ENCODE results near the gene JUN. TPM values are rescaled to one million over a fixed set of nuclear protein-coding genes. Genes with fewer than 3 reads are reported as not detected.

JUN gene
- total and polyA plus RNA-seq, 2 donors (not counting 3 experiments of a cell fraction or from before 2014, with no cell fraction given), result 88.3 to 89.3 TPM

- ChIA-PET CTCF (interaction anchor here (0.7 to 2.0 kb wide), 4 partner anchors 11 to 263 kb away, joined by 3 to 11 read pairs (median 4); no protein-coding TSS in a partner anchor), POLR2A (interaction anchor here (0.6 to 1.9 kb wide), 7 partner anchors 14 to 488 kb away, joined by 3 to 20 read pairs (median 4); partner anchors contain the start of gene JUN)
- TF ChIP-seq, protein P1, sequence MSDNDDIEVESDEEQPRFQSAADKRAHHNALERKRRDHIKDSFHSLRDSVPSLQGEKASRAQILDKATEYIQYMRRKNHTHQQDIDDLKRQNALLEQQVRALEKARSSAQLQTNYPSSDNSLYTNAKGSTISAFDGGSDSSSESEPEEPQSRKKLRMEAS (IDR thresholded peaks at IDR 0.05; ENCODE audit: insufficient read depth, insufficient read length), result no peak
- TF ChIP-seq FOS (IDR thresholded peaks at IDR 0.05; ENCODE audit: borderline replicate concordance, insufficient read depth, low read length), result no peak
- TF ChIP-seq EZH2 (IDR thresholded peaks at IDR 0.05; ENCODE audit: borderline replicate concordance, low read depth, low read length, severe bottlenecking), result no peak
- TF ChIP-seq POLR2AphosphoS5 (IDR thresholded peaks at IDR 0.05; ENCODE audit: insufficient read depth, low read depth, low read length), result no peak
- no peak for TF ChIP-seq MYC (IDR thresholded peaks at IDR 0.05; ENCODE audit: low read depth, low read length)
- no peak for TF ChIP-seq JUN (IDR thresholded peaks at IDR 0.05; ENCODE audit: borderline replicate concordance, insufficient read depth, insufficient read length, low read depth)
- TF ChIP-seq, protein P2, sequence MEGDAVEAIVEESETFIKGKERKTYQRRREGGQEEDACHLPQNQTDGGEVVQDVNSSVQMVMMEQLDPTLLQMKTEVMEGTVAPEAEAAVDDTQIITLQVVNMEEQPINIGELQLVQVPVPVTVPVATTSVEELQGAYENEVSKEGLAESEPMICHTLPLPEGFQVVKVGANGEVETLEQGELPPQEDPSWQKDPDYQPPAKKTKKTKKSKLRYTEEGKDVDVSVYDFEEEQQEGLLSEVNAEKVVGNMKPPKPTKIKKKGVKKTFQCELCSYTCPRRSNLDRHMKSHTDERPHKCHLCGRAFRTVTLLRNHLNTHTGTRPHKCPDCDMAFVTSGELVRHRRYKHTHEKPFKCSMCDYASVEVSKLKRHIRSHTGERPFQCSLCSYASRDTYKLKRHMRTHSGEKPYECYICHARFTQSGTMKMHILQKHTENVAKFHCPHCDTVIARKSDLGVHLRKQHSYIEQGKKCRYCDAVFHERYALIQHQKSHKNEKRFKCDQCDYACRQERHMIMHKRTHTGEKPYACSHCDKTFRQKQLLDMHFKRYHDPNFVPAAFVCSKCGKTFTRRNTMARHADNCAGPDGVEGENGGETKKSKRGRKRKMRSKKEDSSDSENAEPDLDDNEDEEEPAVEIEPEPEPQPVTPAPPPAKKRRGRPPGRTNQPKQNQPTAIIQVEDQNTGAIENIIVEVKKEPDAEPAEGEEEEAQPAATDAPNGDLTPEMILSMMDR (IDR thresholded peaks at IDR 0.05; ENCODE audit: extremely low read depth in 1 of 2, insufficient read depth in 1 of 2, low read depth in 1 of 2, low read length in 2 of 2), result no peak
- TF ChIP-seq POLR2A (IDR thresholded peaks at IDR 0.05; ENCODE audit: low read depth, low read length), result no peak
- no peak for TF ChIP-seq GATA2 (IDR thresholded peaks at IDR 0.05; ENCODE audit: insufficient read depth, insufficient read length, low read depth, low read length)
- Histone ChIP-seq H3K79me2 (ENCODE audit: control insufficient read depth, insufficient read depth, low read length) (no peaks in the 10 kb centered on the region), H3K9ac (replicated peaks; ENCODE audit: extremely low read depth, insufficient read depth, low read length) (peak overlapping the region; percentile 95), H3K4me1 (ENCODE audit: control insufficient read depth, extremely low read depth, insufficient read depth, low read length) (peaks cover 59% of the 10 kb centered on the region), H3K9me3 (replicated peaks; ENCODE audit: control insufficient read depth, insufficient read depth, low read length) (no peaks in the 10 kb centered on the region), H4K20me1 (replicated peaks; ENCODE audit: control insufficient read depth, extremely low read depth, insufficient read depth, low read length) (no peaks in the 10 kb centered on the region), H3K27ac (ENCODE audit: insufficient read depth, low read depth, low read length) (peak overlapping the region; percentile 100), H3K36me3 (ENCODE audit: control insufficient read depth in 2 of 2, extremely low read depth in 1 of 2, insufficient read depth in 2 of 2, low read length in 2 of 2) (no peaks in the 10 kb centered on the region), H3K9me1 (replicated peaks; ENCODE audit: control insufficient read depth, extremely low read depth, insufficient read depth, low read length) (no peaks in the 10 kb centered on the region), H3K27me3 (ENCODE audit: control insufficient read depth in 2 of 2, insufficient read depth in 2 of 2, low read length in 2 of 2) (no peaks in the 10 kb centered on the region), H2AFZ (ENCODE audit: low read depth, low read length) (no peak overlapping the region), H3K4me3 (replicated peaks in 1 of 3; ENCODE audit: insufficient read depth in 1 of 3, low read depth in 1 of 3, low read length in 3 of 3) (no peak overlapping the region), H3K4me2 (ENCODE audit: insufficient read depth, low read length) (peak overlapping the region; percentile 76)
- no TSS peak for BruUV-seq (replicated peaks)
- DNase-seq (ENCODE audit: low read depth, low spot score) (no peak), FAIRE-seq (peak; percentile 15)
- dilution Hi-C loops (cut with MboI; ENCODE audit: extremely low pct_ligation_motif_present, low sequenced_read_pairs), result no loop called here
- intact Hi-C loops (cut with micrococcal nuclease), result loop anchor here (1.0 to 2.0 kb wide), 5 partner anchors 59 to 886 kb away; no protein-coding TSS in a partner anchor
Observed at GRCh38 chr1:58813801-58814200, 30.0 kb upstream of the JUN start.

All from endothelial cell of umbilical vein (primary cell).